NT2/D1 (cell line): ENCODE measurements around the gene SCN5A.

Experiments used
- SUZ12 ChIP-seq: IDR thresholded peaks from 2 replicates; pipeline ENCODE4 v1.6.1; 2011; ENCODE audit not compliant: insufficient read length, insufficient read depth; ENCODE audit errors: extremely low read depth
- YY1 ChIP-seq: IDR thresholded peaks from 2 replicates; pipeline ENCODE4 v1.6.1; 2011; ENCODE audit not compliant: insufficient read length, insufficient read depth
- ZNF274 ChIP-seq: IDR thresholded peaks from 2 replicates; pipeline ENCODE4 v1.6.1; 2011; ENCODE audit warnings: mild to moderate bottlenecking, low read depth, low read length

DNA sequence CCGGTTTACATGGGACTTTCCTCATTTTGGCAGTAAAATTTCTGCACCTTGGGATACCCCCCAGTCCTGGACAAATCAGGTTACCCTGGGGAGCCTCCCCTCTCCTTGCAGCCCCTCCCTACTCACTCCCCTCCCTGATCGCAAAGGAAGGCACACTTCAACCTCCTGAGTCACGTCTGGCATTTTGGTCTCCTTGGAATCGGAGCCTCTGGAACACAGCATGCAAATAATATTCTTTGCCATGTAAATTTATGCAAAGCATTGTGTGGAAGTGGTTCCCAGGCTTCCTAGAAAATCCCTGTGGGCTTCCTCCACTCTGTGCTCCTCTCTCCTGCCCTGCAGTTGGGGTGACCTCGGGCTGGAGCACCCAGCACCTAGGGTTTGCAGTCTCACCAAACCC is 11.6 kb downstream of the SCN5A start:
- TF ChIP-seq SUZ12 (no peak), ZNF274 (no peak), YY1 (no peak)
